Lower leg skin (tissue), 3 donors: ENCODE measurements around the gene DNAJC8.

ENCODE experiments used
- CTCF ChIP-seq, 3 donors: fragments of 450-650 bp; IDR thresholded peaks; one replicate each; pipeline ENCODE4 v1.5.1; 2016; ENCODE audit warnings: antibody characterized with exemption in 3 of 3, mild to moderate bottlenecking in 3 of 3, moderate library complexity in 2 of 3
- POLR2A ChIP-seq, 2 donors: fragments of 450-650 bp; IDR thresholded peaks; one replicate each; pipeline ENCODE4 v1.6.1; 2016 to 2017; ENCODE audit warnings: antibody characterized with exemption in 2 of 2, mild to moderate bottlenecking in 1 of 2, moderate library complexity in 1 of 2

- TF ChIP-seq CTCF (IDR thresholded peaks at IDR 0.05) (no peak), POLR2A (IDR thresholded peaks at IDR 0.05) (no peak)
These were observed 17.1 kb upstream of the DNAJC8 start for GRCh38 chr1:28249866-28250295.
